DND-41 (cell line): ENCODE measurements around the gene FAM193A.

ENCODE experiments used
- EZH2 ChIP-seq: IDR thresholded peaks from 3 replicates; pipeline ENCODE4 v1.6.1; 2012; ENCODE audit warnings: borderline replicate concordance, low read depth, mild to moderate bottlenecking, moderate library complexity, low read length, inconsistent platforms; ENCODE audit not compliant: severe bottlenecking
- TF ChIP-seq, protein P1 (sequence below): IDR thresholded peaks from 2 replicates; pipeline ENCODE4 v1.5.1; 2012; ENCODE audit warnings: borderline replicate concordance, low read length, moderate library complexity, mild to moderate bottlenecking; ENCODE audit not compliant: poor library complexity, severe bottlenecking; ENCODE audit errors: extremely low read depth

DNA sequence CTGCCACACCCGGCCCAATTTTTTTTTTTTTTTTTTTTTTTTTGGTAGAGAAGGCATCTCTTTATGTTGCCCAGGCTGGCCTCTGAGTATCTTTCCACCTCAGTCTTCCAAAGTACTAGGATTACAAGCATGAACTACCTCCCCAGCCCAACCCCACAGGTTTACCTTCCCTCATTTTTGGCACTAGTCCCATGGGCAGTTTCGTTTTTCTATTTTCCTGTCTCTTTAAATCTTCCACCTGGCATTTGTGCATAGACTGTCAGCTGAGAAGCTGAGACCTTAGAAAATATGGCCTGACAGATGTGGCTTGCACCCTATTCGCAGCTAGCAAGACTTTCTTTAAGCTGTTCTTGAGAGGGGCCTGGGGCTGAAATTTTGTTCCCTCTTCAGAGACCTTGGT, 191.8 kb downstream of the FAM193A start:
- TF ChIP-seq, protein P1, sequence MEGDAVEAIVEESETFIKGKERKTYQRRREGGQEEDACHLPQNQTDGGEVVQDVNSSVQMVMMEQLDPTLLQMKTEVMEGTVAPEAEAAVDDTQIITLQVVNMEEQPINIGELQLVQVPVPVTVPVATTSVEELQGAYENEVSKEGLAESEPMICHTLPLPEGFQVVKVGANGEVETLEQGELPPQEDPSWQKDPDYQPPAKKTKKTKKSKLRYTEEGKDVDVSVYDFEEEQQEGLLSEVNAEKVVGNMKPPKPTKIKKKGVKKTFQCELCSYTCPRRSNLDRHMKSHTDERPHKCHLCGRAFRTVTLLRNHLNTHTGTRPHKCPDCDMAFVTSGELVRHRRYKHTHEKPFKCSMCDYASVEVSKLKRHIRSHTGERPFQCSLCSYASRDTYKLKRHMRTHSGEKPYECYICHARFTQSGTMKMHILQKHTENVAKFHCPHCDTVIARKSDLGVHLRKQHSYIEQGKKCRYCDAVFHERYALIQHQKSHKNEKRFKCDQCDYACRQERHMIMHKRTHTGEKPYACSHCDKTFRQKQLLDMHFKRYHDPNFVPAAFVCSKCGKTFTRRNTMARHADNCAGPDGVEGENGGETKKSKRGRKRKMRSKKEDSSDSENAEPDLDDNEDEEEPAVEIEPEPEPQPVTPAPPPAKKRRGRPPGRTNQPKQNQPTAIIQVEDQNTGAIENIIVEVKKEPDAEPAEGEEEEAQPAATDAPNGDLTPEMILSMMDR = no peak
- TF ChIP-seq EZH2 = no peak
